NCI-H128 (cell line): ENCODE data around the gene SH3GL2.

ENCODE experiments used
- DNase-seq: peaks from one replicate; lab custom pipeline; 2025; ENCODE audit not compliant: unreplicated experiment; lab: John Stamatoyannopoulos, UW

SH3GL2 gene

GRCh38 chr9:17653947-17654465 lies 75.1 kb downstream of the SH3GL2 start:
- DNase-seq = no peak

- DNase-seq = no peak
Measured at GRCh38 chr9:17656889-17657288, 78.0 kb downstream of the SH3GL2 start.

GRCh38 chr9:17658237-17658636 lies 79.4 kb downstream of the SH3GL2 start:
- no peak for DNase-seq

- DNase-seq = no peak
Measured at GRCh38 chr9:17660158-17660557, 81.3 kb downstream of the SH3GL2 start.

DNA sequence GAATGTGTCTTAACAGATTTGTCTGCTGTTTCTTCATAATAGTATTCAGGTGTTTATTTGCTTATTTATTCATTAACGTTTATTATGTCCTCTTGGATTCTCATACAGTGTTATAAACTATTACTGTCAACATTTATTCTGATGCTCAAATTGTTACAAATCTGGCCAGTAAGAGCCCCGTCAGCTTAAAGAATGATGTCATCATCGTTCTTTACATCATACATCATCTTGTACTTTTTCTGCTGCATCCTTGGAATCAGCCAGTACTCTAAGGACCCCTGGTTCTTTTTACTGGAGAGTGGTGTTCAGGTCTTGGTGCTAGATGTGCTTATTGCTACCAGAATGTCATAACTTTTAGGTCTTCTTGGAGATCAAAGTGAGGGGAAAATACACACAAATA lies 86.6 kb downstream of the SH3GL2 start:
- DNase-seq = no peak

- no peak for DNase-seq
Measured at GRCh38 chr9:17669206-17669605, 90.3 kb downstream of the SH3GL2 start.

GRCh38 chr9:17682684-17683083 lies 103.8 kb downstream of the SH3GL2 start:
- no peak for DNase-seq

DNA sequence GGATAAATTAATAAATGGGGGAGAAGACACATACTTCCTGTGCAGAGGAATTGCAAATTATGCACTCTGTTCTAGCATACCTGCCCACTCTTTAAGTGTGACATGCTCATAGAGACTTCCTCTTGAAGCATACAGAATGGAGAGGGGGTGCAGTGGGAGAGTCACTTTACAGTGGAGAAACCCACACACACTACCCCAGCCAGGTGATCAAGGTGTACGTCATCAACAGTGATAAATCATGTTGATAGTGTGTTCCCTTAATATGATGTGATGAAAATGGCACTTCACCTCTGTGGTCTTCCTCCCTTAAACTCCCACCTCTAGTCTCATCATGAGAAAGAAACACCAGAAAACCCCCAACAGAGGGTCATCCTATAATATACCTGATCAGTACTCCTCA lies 110.0 kb downstream of the SH3GL2 start:
- DNase-seq = no peak

GRCh38 chr9:17694336-17694735 lies 115.5 kb downstream of the SH3GL2 start:
- DNase-seq = no peak

GRCh38 chr9:17695482-17695881 lies 116.6 kb downstream of the SH3GL2 start:
- no peak for DNase-seq

- DNase-seq = no peak
Measured at GRCh38 chr9:17699615-17700330, 120.9 kb downstream of the SH3GL2 start.

DNA sequence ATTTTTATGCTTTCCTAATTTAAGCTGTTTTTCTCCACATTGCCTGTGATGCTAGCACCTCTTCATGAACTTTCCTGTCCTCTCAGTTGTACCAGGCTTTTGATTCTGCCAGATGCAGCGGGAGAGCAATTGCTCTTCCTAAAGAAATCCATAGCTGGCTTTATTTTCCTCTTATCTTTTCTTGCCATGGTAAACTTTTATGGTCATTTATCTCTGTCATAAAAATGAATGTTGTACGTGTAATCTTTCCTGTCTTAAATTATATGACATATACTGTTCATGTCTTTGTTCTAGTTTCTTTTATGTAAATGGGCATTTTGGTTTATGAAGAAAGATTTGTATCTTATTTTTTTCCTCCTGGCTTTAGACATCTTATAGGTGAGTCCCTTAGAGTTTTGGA lies 127.5 kb downstream of the SH3GL2 start:
- no peak for DNase-seq

DNA sequence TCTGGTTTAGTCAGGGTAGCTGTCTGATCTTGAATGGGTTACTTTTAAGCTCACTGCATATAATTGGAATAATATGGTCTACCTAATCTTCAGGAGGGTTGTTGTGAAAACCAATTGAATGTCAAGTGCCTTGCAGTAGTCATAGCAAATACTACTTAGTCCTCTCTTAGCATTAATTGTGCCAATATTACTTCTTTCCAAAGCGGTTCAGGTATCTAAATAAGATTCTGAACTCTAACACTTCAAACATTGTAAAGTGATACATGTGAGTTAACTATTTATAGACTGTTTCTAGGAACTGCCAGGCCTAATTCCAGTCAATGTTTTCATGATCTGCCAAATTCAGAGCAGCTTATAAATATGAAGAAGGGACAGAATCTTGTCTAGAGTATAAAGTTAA lies 140.2 kb downstream of the SH3GL2 start:
- no peak for DNase-seq

GRCh38 chr9:17721954-17722353 lies 143.1 kb downstream of the SH3GL2 start:
- no peak for DNase-seq

- DNase-seq = no peak
Measured at GRCh38 chr9:17723656-17724055, 144.8 kb downstream of the SH3GL2 start.

DNA sequence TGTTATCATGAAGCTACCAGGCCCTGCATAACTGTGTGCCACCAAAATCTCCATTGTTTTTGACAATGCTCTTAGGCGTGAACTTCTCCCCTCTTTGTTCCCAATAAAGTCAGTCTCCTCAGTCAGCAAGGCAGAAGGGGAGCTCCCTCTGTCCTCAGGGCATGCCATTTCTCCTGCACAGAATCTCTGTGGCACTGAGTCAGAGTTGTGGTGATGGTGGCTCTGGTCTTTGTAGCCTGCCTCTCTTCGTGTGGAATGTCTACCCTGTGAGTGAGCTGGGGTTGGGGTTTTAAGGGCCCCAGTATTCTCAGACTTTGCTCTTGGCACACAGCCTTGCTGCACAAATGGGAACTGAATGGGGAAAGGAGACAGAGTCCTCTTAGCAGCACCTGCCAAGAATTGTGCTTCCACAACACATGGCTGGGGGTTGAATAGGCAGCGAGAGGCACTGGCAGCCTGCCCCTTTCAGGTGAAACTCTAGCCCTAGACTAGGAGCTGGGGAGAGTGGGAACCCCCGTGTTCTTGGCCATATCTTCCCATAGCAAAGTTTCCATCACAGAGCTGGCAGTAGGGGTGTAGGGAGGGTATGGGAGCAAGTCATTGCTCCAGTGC lies 146.6 kb downstream of the SH3GL2 start:
- no peak for DNase-seq

- DNase-seq = no peak
Measured at GRCh38 chr9:17726298-17726697, 147.4 kb downstream of the SH3GL2 start.

- no peak for DNase-seq
Measured at GRCh38 chr9:17730899-17731298, 152.0 kb downstream of the SH3GL2 start.

DNA sequence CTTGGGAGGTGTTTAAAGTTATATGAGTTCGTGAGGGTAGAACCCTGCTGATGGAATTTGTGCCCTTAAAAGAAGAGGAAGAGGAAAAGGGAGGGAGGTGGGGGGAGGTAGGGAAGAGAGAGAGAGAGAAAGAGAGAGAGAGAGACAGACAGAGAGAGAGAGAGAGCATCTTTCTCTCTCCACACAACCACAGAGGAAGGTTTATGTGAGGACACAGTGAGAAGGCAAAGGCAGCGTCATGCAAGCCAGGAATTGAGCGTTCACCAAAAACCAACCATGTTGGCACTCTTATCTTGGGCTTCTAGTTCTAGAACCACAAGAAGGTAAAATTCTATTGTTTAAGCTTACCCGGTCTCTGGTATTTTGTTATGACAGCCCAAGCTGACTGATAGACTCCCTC lies 152.4 kb downstream of the SH3GL2 start:
- DNase-seq = no peak

GRCh38 chr9:17734674-17735073 lies 155.8 kb downstream of the SH3GL2 start:
- DNase-seq = no peak

GRCh38 chr9:17735859-17736258 lies 157.0 kb downstream of the SH3GL2 start:
- no peak for DNase-seq

- DNase-seq = no peak
Measured at GRCh38 chr9:17739022-17739421, 160.2 kb downstream of the SH3GL2 start.

DNA sequence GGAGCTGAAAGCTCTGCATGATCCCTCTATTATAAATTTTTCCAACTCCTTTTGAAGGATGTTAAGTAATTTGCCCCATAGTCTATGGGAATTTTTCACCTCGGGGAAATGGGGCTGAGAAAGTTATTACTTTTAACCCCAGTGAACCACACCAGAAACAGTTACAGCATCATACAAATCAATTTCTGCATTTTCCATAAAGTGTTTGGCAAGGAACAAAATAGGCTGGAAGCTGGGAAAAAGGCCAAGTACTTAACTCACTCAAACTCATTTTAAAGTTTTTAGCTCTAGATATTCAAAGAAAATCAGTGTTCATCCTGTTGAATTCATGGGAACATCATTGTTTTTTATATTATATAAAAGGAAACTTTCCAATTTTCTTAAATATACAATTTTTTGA lies 160.9 kb downstream of the SH3GL2 start:
- DNase-seq = no peak
